Gastroesophageal sphincter (tissue), 4 donors: ENCODE measurements around the gene NUP50. TPM values are rescaled to one million over a fixed set of nuclear protein-coding genes. Genes with fewer than 3 reads are reported as not detected.

Experiments
- ATAC-seq: fragments of 150-250 bp; one replicate; pipeline ENCODE4 v1.9.1; 2016; ENCODE audit warnings: mild to moderate bottlenecking, moderate library complexity
- H3K27ac ChIP-seq, 4 donors: fragments of 200-600 bp; sonication (generic) in 3 of 4; 1 replicate in 3 of 4; 2 replicates in 1 of 4; pipeline ENCODE4 v1.5.1; 2016 to 2019
- H3K27me3 ChIP-seq: fragments of 200-600 bp; sonication (generic); one replicate; pipeline ENCODE4 v1.5.1; 2019
- H3K36me3 ChIP-seq, 2 donors: fragments of 200-600 bp; sonication (generic); one replicate each; pipeline ENCODE4 v1.5.1; 2019; ENCODE audit warnings: control low read depth in 1 of 2
- H3K4me1 ChIP-seq, 3 donors: fragments of 200-600 bp; sonication (generic); 1 replicate in 2 of 3; 2 replicates in 1 of 3; pipeline ENCODE4 v1.5.1; 2016 to 2019; ENCODE audit warnings: control low read depth in 2 of 3
- H3K4me3 ChIP-seq, 2 donors: fragments of 200-600 bp; sonication (generic); one replicate each; pipeline ENCODE4 v1.5.1; 2019; ENCODE audit warnings: mild to moderate bottlenecking in 1 of 2, moderate library complexity in 1 of 2
- H3K9me3 ChIP-seq, 3 donors: fragments of 200-600 bp; sonication (generic); one replicate each; pipeline ENCODE4 v1.5.1; 2017 to 2019; ENCODE audit warnings: control low read depth in 2 of 3
- CTCF ChIP-seq, 4 experiments: fragments of 200-600 bp in 2 of 4; fragments of 450-650 bp in 2 of 4; sonication (generic) in 1 of 4; IDR thresholded peaks; one replicate each; pipeline ENCODE4 v1.5.1; 2017 to 2019; ENCODE audit warnings: antibody characterized with exemption in 4 of 4, mild to moderate bottlenecking in 2 of 4, moderate library complexity in 2 of 4
- EP300 ChIP-seq: sonication (generic); formaldehyde crosslinking; IDR thresholded peaks from one replicate; pipeline ENCODE4 v1.6.1; 2017; ENCODE audit warnings: antibody characterized with exemption, mild to moderate bottlenecking
- POLR2A ChIP-seq, 2 donors: fragments of 450-650 bp; IDR thresholded peaks; one replicate each; pipeline ENCODE4 v1.6.1; 2017; ENCODE audit warnings: antibody characterized with exemption in 2 of 2, mild to moderate bottlenecking in 2 of 2, moderate library complexity in 1 of 2
- POLR2AphosphoS5 ChIP-seq: sonication (generic); formaldehyde crosslinking; IDR thresholded peaks from one replicate; pipeline ENCODE4 v1.6.1; 2017; ENCODE audit warnings: antibody characterized with exemption
- WGBS, 2 donors: methylation state at CpG; one replicate each; pipeline ENCODE4 v1.1.5; 2018; ENCODE audit warnings: low coverage in 1 of 2; 5-methylcytosine and 5-hydroxymethylcytosine counted together
- total RNA-seq, 4 donors: library from RNA; depleted of rRNA; stranded (reverse); fragments of >200 nt; gene quantifications; one replicate each; pipeline ENCODE4 v1.1.0, GENCODE V29; 2016

The NUP50 gene
- total RNA-seq, 4 donors from 2014 or later: 15.9 to 32.9 (median 28.8) TPM

- Histone ChIP-seq H3K4me1 (peaks cover 0 to 67% (median 34%) of the 10 kb centered on the region in 3 donors), H3K27ac (peak overlapping the region; percentile 10 to 81 (median 70)), H3K36me3 (peaks cover 0 to 10% of the 10 kb centered on the region in 2 donors), H3K4me3 (peak overlapping the region; percentile 23 to 46), H3K27me3 (no peaks in the 10 kb centered on the region), H3K9me3 (no peaks in the 10 kb centered on the region)
- TF ChIP-seq EP300 (no peak), POLR2AphosphoS5 (no peak), POLR2A (IDR thresholded peaks at IDR 0.05) (no peak), CTCF (IDR thresholded peaks at IDR 0.05) (no peak)
- ATAC-seq: peak; percentile 58
- 58 to 80% methylated on average over 2 to 11 of the region's 22 CpGs for WGBS, 2 donors
Measured at GRCh38 chr22:45212992-45213751, 49.4 kb downstream of the NUP50 start.

GRCh38 chr22:45216133-45217003 lies 52.6 kb downstream of the NUP50 start:
- TF ChIP-seq POLR2A (IDR thresholded peaks at IDR 0.05): no peak
- TF ChIP-seq POLR2AphosphoS5: no peak
- no peak for TF ChIP-seq CTCF (IDR thresholded peaks at IDR 0.05)
- TF ChIP-seq EP300: no peak
- no peaks in the 10 kb centered on the region for H3K9me3 ChIP-seq
- ATAC-seq: no peak
- no peak overlapping the region for H3K4me3 ChIP-seq
- WGBS, 2 donors: 25 to 38% methylated on average over 8 to 11 of the region's 22 CpGs
- H3K27me3 ChIP-seq: no peaks in the 10 kb centered on the region
- peaks cover 0 to 38% (median 19%) of the 10 kb centered on the region in 3 donors for H3K4me1 ChIP-seq
- no peaks in the 10 kb centered on the region for H3K36me3 ChIP-seq
- H3K27ac ChIP-seq: no peak overlapping the region

- TF ChIP-seq CTCF (IDR thresholded peaks at IDR 0.05) (no peak), POLR2AphosphoS5 (no peak), POLR2A (IDR thresholded peaks at IDR 0.05) (no peak), EP300 (no peak)
- 91 to 96% methylated on average over 4 to 6 of the region's 6 CpGs for WGBS, 2 donors
- H3K4me1 ChIP-seq: peaks cover 0 to 28% (median 11%) of the 10 kb centered on the region in 3 donors
- H3K9me3 ChIP-seq: no peaks in the 10 kb centered on the region
- H3K27ac ChIP-seq: no peak overlapping the region
- ATAC-seq: no peak
- H3K27me3 ChIP-seq: no peaks in the 10 kb centered on the region
- H3K4me3 ChIP-seq: no peak overlapping the region
- H3K36me3 ChIP-seq: no peaks in the 10 kb centered on the region
Measured at GRCh38 chr22:45217345-45217744, 53.6 kb downstream of the NUP50 start.

GRCh38 chr22:45217806-45218205 lies 54.1 kb downstream of the NUP50 start:
- Histone ChIP-seq H3K27me3 (no peaks in the 10 kb centered on the region), H3K27ac (no peak overlapping the region), H3K4me1 (peaks cover 0 to 24% (median 11%) of the 10 kb centered on the region in 3 donors), H3K36me3 (no peaks in the 10 kb centered on the region), H3K9me3 (no peaks in the 10 kb centered on the region), H3K4me3 (no peak overlapping the region)
- ATAC-seq: no peak
- 94 to 98% methylated on average over 6 to 8 of the region's 14 CpGs for WGBS, 2 donors
- TF ChIP-seq EP300 (no peak), POLR2A (IDR thresholded peaks at IDR 0.05) (no peak), POLR2AphosphoS5 (no peak), CTCF (IDR thresholded peaks at IDR 0.05) (no peak)
